Upper lobe of left lung (tissue), 6 donors: ENCODE data around the gene SGTA. TPM values are rescaled to one million over a fixed set of nuclear protein-coding genes. Genes with fewer than 3 reads are reported as not detected.

Experiments used
- ATAC-seq, 2 donors: fragments of 200-7000 bp; cut with Tn5 transposase; one replicate each; pipeline ENCODE4 v1.9.1; 2022; ENCODE audit warnings: mild to moderate bottlenecking in 2 of 2, moderate library complexity in 2 of 2; ENCODE audit not compliant: low FRiP score in 2 of 2
- DNase-seq, 2 donors: peaks; one replicate each; pipeline ENCODE4 v3.0.0-alpha.2; 2019 to 2020
- H3K27ac ChIP-seq, 4 donors: fragments of 200-600 bp; sonication (generic); one replicate each; pipeline ENCODE4 v1.5.1; 2016 to 2019
- H3K27me3 ChIP-seq, 4 donors: fragments of 200-600 bp; sonication (generic); one replicate each; pipeline ENCODE4 v1.5.1; 2017 to 2019
- H3K36me3 ChIP-seq, 4 donors: fragments of 200-600 bp; sonication (generic); one replicate each; pipeline ENCODE4 v1.5.1; 2016 to 2019
- H3K4me1 ChIP-seq, 4 donors: fragments of 200-600 bp; sonication (generic); one replicate each; pipeline ENCODE4 v1.5.1; 2018 to 2019
- H3K4me3 ChIP-seq, 4 donors: fragments of 200-600 bp; sonication (generic); one replicate each; pipeline ENCODE4 v1.5.1; 2017 to 2019; ENCODE audit warnings: mild to moderate bottlenecking in 2 of 4, moderate library complexity in 1 of 4
- H3K9me3 ChIP-seq, 4 donors: fragments of 200-600 bp; sonication (generic); one replicate each; pipeline ENCODE4 v1.5.1; 2018 to 2019
- EP300 ChIP-seq, 4 donors: sonication (generic); formaldehyde crosslinking; IDR thresholded peaks; one replicate each; pipeline ENCODE4 v1.5.1; 2017; ENCODE audit warnings: antibody characterized with exemption in 4 of 4, control low read depth in 2 of 4
- POLR2A ChIP-seq, 4 donors: fragments of 450-650 bp; IDR thresholded peaks; one replicate each; pipeline ENCODE4 v1.5.1; 2016 to 2017; ENCODE audit warnings: antibody characterized with exemption in 4 of 4, mild to moderate bottlenecking in 2 of 4
- POLR2AphosphoS5 ChIP-seq, 2 donors: sonication (generic); formaldehyde crosslinking; IDR thresholded peaks; one replicate each; pipeline ENCODE4 v1.5.1; 2017; ENCODE audit warnings: antibody characterized with exemption in 2 of 2
- WGBS, 2 donors: methylation state at CpG; one replicate each; pipeline ENCODE4 v1.1.5; 2017 to 2018; 5-methylcytosine and 5-hydroxymethylcytosine counted together
- total RNA-seq, 6 donors: library from RNA; depleted of rRNA in 4 of 6; stranded (reverse); fragments of >200 nt in 4 of 6; gene quantifications; one replicate each; pipeline versions ENCODE4 v1.1.0 to v1.2.1, GENCODE V29; 2016 to 2021
- TF ChIP-seq, protein P1 (sequence below), 6 experiments: fragments of 450-650 bp in 4 of 6; fragments of 200-600 bp in 2 of 6; sonication (generic) in 2 of 6; IDR thresholded peaks; one replicate each; pipeline ENCODE4 v1.5.1; 2016 to 2019; ENCODE audit warnings: antibody characterized with exemption in 6 of 6
- donor health status: DM: no; HTN: no; CAD: no; lungs with moderate emphysema.
- donor health status: DM: no; HTN: yes; CAD: no; lungs with severe emphysema.

SGTA gene
- total RNA-seq, 6 donors from 2014 or later, result 34.3 to 56.4 (median 46.1) TPM

DNA sequence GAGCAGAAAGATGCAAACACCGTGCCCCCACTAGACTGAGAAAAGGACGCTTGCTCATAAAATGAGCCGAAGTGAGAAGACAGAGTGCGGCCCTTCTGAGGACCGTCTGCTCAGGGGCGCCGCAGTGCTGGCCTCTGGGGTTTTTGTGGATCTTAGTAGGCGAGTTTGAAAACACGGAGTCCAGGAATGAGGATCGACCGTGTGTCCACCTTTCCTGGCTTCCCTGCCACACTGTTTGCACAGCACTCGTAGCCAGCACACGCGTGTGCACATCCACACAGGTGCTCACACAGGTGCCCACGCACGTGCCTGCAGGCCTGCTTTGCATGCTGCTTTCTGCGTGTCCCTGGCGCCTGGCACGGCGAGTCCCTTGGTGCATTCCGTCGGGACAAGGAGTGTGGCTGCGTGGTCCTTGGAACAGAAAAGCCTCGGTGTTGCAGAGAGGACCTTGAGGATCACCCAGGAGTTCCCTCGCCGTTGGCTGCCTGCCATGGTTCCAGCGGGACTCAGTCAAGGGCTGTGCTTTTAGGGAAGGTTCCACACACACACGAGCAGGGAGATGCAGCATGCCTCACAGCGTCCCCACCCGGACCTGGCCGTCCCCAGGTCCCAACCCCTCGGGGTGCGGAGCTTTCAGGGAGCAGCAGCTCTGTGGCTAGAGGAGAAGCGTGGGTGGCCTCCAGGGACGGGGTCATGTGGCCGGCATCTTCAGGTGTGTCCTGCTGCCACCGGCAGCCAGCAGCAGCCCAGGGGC is 26.5 kb upstream of the SGTA start:
- TF ChIP-seq POLR2AphosphoS5 (IDR thresholded peaks at IDR 0.05), result no peak
- TF ChIP-seq, protein P1, sequence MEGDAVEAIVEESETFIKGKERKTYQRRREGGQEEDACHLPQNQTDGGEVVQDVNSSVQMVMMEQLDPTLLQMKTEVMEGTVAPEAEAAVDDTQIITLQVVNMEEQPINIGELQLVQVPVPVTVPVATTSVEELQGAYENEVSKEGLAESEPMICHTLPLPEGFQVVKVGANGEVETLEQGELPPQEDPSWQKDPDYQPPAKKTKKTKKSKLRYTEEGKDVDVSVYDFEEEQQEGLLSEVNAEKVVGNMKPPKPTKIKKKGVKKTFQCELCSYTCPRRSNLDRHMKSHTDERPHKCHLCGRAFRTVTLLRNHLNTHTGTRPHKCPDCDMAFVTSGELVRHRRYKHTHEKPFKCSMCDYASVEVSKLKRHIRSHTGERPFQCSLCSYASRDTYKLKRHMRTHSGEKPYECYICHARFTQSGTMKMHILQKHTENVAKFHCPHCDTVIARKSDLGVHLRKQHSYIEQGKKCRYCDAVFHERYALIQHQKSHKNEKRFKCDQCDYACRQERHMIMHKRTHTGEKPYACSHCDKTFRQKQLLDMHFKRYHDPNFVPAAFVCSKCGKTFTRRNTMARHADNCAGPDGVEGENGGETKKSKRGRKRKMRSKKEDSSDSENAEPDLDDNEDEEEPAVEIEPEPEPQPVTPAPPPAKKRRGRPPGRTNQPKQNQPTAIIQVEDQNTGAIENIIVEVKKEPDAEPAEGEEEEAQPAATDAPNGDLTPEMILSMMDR (IDR thresholded peaks at IDR 0.05), result no peak
- no peak for TF ChIP-seq POLR2A (IDR thresholded peaks at IDR 0.05)
- TF ChIP-seq EP300 (IDR thresholded peaks at IDR 0.05), result no peak
- DNase-seq (peak in 1 of 2 donors; percentile 61), ATAC-seq (no peak)
- WGBS, 2 donors, result 93% methylated on average over 31 to 36 of the region's 37 CpGs
- Histone ChIP-seq H3K4me1 (no peaks in the 10 kb centered on the region), H3K27me3 (no peaks in the 10 kb centered on the region), H3K4me3 (no peak overlapping the region), H3K36me3 (peaks cover 4 to 88% (median 60%) of the 10 kb centered on the region in 4 donors), H3K27ac (no peak overlapping the region), H3K9me3 (no peaks in the 10 kb centered on the region)

GRCh38 chr19:2808129-2808941 is 25.3 kb upstream of the SGTA start:
- H3K4me1 ChIP-seq, result no peaks in the 10 kb centered on the region
- H3K27me3 ChIP-seq, result no peaks in the 10 kb centered on the region
- DNase-seq, result peak in 1 of 2 donors; percentile 83
- no peaks in the 10 kb centered on the region for H3K9me3 ChIP-seq
- 96 to 97% methylated on average over 8 to 35 of the region's 41 CpGs for WGBS, 2 donors
- no peak for ATAC-seq
- peaks cover 4 to 84% (median 59%) of the 10 kb centered on the region in 4 donors for H3K36me3 ChIP-seq
- TF ChIP-seq POLR2A (IDR thresholded peaks at IDR 0.05) (no peak), POLR2AphosphoS5 (IDR thresholded peaks at IDR 0.05) (no peak), EP300 (IDR thresholded peaks at IDR 0.05) (no peak)
- TF ChIP-seq, protein P1 (IDR thresholded peaks at IDR 0.05), result no peak
- H3K27ac ChIP-seq, result no peak overlapping the region
- H3K4me3 ChIP-seq, result no peak overlapping the region

DNA sequence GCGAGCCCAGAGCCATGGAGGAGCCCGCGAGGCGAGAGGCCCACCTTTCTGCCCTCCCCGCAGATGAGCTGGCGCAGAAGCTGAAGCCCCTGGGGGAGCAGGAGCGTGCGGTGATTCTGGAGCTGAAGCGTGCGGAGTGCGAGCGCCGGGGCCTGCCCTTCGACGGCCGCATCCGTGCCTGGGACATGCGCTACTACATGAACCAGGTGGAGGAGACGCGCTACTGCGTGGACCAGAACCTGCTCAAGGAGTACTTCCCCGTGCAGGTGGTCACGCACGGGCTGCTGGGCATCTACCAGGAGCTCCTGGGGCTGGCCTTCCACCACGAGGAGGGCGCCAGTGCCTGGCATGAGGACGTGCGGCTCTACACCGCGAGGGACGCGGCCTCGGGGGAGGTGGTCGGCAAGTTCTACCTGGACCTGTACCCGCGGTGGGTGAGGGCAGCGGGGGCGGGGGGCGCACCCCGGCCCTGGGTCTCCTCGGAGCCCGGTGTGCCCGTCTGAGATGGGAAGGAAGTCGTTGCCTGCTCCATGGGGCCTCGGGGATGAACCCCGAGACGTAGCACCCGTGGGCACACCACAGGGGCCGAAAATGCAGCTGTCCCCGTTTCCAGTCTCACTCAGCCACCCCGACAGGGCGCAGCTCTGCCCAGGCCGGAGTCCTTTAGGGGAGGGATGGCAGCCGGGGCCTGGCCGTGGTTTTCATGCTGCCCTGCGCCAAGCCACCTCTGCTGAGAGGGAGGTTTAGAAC is 24.5 kb upstream of the SGTA start:
- DNase-seq, result peak in 1 of 2 donors; percentile 85
- WGBS, 2 donors, result 94 to 99% methylated on average over 24 to 50 of the region's 56 CpGs
- Histone ChIP-seq H3K4me1 (no peaks in the 10 kb centered on the region), H3K27me3 (no peaks in the 10 kb centered on the region), H3K27ac (no peak overlapping the region), H3K9me3 (no peaks in the 10 kb centered on the region), H3K36me3 (peaks cover 4 to 88% (median 58%) of the 10 kb centered on the region in 4 donors), H3K4me3 (no peak overlapping the region)
- no peak for ATAC-seq
- TF ChIP-seq EP300 (IDR thresholded peaks at IDR 0.05) (no peak), POLR2A (IDR thresholded peaks at IDR 0.05) (no peak), POLR2AphosphoS5 (IDR thresholded peaks at IDR 0.05) (no peak)
- TF ChIP-seq, protein P1 (IDR thresholded peaks at IDR 0.05), result no peak

DNA sequence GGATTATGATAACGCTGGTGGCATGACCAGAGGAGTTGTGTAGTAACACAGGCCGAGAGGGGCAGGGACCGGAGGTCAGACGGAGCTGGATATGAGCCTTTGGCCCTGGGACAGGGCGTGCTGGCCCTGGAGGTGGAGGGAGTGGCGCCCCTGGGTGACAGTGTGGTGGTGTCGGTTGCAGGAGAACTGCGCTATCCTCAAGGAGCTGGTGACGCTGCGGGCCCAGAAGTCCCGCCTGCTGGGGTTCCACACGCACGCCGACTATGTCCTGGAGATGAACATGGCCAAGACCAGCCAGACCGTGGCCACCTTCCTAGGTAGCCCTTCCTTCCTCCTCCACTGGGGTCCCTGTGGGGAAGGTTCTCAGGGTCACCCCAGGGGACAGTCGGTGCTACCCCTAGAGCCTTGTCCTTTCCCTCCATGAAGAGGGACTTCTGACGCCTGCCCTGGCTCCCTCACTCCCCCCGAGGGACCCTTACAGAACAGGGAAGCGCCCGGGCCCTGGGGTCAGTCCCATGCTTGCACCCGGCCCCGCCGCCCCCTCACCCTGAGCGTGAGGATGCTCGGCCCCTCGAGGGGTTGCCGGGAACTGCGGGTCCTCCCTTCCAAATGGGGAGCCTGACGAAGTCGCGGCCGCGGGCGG is 23.8 kb upstream of the SGTA start:
- Histone ChIP-seq H3K4me3 (no peak overlapping the region), H3K27me3 (no peaks in the 10 kb centered on the region), H3K4me1 (no peaks in the 10 kb centered on the region), H3K9me3 (no peaks in the 10 kb centered on the region), H3K27ac (no peak overlapping the region), H3K36me3 (peaks cover 4 to 84% (median 57%) of the 10 kb centered on the region in 4 donors)
- no peak for ATAC-seq
- 97 to 99% methylated on average over 15 to 25 of the region's 34 CpGs for WGBS, 2 donors
- DNase-seq, result peak in 1 of 2 donors; percentile 61
- TF ChIP-seq EP300 (IDR thresholded peaks at IDR 0.05) (no peak), POLR2A (IDR thresholded peaks at IDR 0.05) (no peak), POLR2AphosphoS5 (IDR thresholded peaks at IDR 0.05) (no peak)
- TF ChIP-seq, protein P1 (IDR thresholded peaks at IDR 0.05), result no peak
